HG02571 (cell line): ENCODE measurements around the gene TBC1D10A.

Source experiments
- ATAC-seq: cut with Tn5 transposase; IDR thresholded peaks from one replicate; pipeline ENCODE4 v1.9.1; 2021; ENCODE audit warnings: mild to moderate bottlenecking, moderate library complexity; ENCODE audit not compliant: unreplicated experiment

Gene TBC1D10A

DNA sequence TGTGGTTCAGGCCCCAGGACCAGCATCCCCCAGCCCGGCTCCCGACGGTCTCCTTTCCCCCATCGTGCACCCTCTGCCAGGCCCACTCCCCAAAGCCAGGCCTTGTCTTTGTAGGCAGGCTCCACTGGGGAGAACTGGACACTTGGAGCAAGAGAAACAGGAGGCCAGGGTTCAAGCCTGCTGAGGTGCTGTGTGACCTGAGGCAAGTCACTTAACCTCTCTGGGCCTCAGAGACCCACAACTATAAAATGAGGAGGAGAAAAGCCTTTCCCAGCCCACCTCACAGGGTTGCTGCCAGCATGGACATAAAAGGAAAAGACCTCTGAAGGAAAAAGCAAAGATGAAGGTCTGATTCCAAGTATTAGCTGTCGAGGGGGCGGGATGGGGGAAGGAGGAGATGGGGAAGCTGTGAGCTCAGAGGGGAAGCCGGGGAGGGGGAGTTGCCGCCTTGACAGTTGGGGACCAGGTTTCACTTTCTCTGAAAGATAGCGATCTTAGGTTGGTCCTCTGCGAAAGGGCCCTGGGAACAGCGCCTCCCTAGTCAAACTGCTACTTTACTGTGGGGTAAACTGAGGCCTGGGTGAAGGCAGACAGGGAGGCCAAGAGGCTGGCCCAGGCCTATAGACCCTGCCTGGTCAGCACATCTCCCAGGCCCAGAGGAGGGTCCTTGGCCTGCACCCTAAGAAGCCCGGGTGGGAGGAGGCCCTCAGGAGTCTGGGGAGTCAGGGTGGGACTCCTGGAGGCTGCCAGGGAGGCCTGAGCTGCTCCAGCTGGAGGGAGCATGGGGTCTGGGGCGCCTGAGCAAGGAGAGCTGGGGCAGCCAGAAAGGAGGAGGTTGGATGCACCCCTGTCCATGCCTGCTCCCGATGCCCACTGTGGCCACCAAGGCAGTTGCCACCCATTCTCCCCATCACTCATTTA is 59.1 kb downstream of the TBC1D10A start:
- no peak for ATAC-seq

DNA sequence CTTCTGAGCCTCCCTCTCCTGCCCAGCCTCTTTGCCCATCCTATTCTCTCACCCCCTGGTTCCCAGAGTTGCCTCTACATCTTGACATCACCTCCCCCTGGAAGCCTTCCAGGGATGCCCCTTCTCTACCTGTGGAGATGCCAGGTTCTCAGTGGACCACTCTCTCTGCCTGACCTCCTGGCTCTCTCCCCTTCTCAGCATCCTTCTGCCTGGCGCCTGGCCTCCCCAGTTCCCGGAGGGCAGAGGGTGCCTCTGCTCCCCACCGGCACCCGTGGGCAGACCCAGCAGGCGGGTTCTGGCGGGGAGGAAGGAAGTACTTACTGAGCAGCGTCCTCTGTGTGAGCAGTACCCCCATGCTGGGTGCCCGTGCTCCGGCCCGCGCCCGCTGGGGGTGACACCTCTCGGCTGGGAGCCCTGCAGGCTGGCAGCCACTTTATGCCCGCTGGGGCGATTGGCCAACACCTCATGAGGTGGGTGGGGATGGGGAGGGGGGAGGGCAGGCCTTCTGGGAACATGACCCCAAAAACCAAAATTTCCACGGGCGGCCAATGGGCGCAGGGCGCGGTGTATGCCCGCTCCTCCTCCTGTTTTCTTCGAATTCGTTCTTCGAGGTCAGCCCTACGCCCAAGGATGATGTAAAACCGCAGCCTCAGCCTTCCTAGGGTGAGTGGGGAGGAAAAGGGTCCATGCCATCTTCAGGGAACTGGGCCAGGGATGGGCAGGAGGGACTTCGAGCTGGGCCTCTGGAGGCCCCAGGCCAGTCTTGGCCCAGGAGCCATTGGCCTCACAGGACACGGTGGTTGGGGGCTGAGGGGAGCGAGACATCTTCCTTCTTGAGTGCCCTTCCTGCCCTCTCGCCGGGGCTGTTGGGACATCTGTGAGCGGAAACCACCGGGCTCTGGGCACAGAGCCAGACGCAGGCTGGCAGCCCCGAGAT is 60.0 kb downstream of the TBC1D10A start, which contains the start of gene OSM:
Gene OSM (minus strand): TSS at position 407 of the 937 bp plus-strand sequence. CDS start 52 bp downstream, at position 355.
- no peak for ATAC-seq

DNA sequence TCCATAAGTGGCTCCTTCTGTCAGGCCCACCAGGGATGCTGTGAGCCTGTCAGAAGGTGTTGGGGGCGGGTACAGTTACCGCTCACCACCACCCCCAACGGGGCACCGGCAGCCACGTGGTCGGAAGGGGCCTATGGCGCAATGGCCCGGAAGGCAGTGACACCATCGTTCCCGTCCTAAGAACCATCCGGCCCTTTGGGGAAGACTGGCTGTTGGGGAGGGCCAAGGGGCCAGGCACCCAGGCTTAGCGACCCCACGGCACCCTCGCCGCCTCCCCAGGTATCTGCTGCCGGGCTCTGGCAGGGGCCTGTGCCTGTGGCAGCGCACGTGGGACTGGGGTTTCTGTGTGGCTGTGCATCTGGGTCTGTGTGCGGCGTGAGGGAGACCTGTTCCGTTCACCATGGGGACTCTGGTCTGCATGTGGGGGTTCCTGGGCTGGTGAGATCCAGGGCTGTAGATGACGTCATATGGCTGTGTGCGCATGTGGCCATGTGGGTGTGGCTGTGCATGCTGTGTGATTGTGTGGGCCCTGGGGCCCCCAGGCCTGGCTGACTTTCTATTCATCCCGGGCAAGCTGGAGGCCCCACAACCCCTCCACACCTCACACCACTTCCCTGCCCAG is 60.8 kb downstream of the TBC1D10A start:
- ATAC-seq = peak; percentile 52

DNA sequence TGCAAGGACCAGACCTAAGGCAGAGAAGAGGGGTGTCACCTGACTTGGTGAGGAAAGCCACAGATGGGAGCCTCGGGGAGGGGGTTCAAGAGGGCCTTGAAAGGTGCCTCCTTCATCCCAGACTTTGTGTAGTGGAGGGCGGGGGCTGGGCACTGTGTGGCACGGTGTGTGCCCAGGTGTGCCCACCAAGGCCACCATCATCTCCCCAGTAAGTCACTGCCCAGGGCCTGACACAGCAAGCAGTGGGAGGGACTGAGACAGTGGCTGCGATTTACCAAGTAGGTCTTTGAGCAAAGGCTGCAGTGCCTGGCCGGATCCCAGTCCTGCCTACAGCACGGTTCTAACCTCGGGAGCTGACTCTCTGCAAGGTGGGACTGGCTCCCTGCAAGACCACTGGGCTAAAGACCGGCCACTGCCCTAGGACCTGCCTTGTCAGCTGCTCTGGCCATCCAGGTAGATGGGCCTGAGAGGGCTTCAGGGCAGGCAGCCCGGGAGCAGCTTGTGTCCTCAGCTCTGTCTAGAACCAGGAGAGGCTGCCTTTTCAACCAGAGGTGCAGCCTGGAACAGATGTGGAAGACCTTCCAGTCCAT is 61.5 kb downstream of the TBC1D10A start:
- ATAC-seq = no peak

DNA sequence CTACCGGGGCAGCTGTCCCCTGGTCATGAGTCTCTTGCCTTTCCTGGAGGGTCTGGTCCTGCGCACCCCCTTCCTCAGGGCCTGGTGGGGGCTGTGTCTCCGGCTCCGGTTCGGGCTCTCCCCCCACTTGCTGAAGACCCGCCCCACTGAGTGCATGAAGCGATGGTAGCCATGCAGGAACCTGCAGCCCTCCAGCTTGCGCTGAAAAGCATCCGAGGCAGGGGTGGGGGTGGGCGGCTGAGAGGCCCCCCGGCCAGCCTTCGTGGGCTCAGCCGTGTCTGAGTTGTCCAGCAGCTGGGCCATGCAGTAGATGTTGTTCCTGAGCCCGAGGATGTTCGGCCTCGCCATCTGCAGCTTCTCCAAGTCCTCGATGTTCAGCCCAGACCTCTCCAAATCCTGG is 62.9 kb downstream of the TBC1D10A start:
- ATAC-seq = no peak

DNA sequence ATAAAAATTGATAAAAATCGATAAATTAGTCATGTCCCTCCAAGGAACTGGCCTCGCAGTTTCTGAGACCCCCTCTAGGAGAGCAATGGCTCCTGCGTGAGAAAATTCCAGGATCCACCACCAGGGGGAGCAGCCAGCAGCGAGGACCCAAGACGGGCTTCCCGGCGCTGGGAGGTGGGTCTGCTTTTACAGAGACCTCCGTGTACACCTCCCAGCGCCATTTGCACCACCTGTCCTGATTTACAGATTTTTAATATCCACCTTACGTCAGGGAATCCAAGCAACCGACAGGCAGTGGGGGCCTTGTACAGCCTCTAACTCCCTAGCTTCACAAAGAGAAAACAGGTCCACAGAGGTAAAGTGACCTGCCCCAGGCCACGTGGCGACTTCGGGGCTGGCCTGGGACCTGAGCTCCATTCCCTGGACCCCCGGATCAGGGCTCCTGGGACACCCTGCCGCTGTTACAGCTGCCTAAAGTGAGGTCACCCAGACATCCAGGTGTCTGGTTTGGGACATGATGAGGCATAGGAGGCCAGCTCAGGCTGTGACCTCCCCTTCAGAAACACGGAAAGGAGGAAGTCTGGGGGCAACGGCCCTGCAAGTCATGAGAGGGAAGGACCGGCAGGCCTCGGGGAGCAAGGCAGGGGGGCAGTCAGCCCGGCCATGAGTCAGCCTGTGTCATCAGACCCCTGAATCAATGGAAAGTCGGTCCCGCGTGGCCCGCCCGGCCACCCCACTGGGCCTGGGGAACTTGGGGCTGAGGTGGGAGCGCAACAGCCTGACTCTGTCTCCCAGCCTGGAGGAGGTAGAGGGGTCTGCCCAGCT is 63.6 kb downstream of the TBC1D10A start:
- ATAC-seq = no peak

DNA sequence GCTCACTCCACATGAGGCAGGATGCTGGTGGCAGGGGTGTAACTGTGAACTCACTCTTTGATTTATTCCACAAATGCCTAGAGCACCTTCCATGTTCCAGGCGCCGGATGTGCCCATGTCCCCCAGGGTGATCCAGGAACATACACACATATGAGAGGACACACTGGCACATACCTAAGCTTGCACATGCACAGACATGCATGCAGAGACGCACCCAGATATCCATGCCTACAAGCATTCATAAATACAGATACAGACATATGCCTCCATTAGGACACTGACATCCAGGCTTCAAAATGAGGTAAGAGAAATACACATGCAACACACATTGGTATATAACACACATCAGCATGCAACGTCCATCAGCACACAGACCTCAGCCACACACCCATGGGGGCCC is 64.6 kb downstream of the TBC1D10A start:
- ATAC-seq = no peak

DNA sequence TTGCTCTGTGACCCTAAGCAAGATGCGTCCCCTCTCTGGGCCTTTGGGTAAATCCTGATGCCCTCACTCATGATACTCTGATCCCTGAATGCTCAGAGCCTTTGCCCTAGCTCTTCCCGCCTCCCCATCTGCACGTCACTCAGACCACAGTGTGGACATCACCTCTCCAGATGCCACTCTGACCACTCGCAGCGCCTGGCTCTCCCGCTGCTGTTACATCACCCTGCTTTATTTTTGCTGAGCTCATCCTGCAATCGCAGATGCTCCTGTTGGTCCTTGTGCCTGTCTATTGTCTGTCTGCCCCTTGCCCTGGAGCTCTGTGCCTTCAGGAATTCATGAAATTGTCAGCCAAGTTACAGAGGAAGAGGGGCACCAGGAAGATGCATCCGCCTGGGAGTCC is 65.6 kb downstream of the TBC1D10A start:
- no peak for ATAC-seq

DNA sequence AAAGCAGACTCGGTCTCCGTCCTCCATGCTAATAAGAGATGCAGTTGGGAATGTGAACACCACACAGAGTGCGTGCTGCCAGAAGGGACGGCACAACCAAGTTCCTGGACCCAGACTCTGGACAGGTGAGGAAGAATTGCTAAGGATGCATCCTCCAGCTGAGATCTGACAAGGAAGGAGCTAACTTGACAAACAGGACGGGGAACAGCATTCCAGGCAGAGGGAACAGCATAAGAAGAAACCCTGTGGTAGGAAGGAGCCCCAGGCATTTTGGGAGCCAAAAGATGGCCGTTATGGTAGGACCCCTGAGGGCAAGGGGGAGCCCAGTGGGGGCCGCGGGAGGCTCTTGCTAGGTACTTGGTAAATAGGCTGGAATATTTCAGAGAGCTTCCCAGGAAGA is 66.1 kb downstream of the TBC1D10A start:
- ATAC-seq = no peak

DNA sequence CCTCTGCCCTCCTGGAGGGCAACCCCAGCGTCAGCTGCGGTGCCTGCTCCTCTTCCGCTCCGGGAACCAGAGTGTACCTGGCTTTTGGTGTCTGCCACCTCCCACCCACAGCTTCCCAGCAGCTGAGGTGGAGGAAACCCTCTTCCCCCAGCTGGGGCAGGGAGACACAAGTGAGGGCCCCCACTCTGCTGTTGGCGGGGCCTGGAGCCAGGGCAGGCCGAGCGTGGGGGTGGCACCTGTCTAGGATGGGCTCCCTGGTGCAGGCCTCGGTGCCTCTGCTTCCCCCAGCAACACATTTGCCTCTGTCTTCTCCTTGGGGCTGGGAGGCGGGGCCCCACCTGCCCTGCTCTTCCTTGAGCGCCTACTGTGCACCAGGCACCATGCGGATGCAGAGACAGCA is 66.5 kb downstream of the TBC1D10A start:
- no peak for ATAC-seq

DNA sequence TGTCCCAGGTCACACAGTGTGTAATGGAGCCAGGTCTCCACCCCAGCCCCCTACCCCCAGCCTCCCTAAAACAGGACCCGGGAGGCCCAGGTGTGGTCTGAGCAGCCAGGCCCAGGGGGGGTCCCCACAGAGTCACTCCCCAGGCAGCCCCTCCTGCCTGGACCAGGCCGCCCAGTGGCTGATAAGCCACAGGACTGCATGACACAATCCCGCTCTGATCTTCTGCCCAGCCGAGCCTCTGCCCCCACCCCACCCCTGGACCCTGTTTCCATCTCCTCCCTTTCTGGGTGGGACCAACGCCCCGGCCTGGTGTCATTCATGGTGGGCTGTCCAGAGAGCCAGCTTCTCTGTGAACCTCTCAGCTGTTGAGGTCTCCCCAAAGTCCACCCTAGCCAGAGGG is 72.4 kb downstream of the TBC1D10A start:
- ATAC-seq = no peak

DNA sequence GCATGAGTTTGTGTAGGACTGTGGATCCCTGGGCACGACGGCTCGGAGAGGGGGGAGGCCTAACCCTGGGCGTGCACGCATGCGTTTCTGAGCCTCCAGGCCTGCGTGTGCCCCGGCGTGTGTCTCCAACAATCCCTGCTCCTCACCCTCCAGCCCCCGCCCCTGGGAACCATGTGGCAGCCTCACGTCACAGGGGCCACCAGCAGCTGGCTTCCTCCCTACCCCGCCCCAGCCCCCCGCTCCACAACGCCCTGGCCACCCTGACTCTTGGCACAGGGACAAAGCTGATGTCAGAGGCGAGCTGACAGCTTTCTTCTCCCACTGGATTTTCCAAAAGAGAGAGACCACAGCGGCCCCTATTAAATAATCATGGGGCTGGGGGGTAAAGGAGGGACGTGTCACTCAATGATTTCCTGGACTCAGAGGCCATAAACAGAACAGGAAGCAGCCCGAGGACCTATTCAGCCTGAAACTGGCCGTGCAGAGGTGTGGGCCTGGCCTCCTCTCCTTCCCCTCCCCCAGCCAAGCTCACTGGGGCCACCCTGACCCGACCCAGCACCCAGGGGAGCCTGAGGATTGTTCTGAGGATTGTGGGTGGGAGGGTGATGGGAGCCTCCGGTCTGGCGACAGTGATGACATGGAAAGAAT is 73.4 kb downstream of the TBC1D10A start:
- ATAC-seq = no peak

DNA sequence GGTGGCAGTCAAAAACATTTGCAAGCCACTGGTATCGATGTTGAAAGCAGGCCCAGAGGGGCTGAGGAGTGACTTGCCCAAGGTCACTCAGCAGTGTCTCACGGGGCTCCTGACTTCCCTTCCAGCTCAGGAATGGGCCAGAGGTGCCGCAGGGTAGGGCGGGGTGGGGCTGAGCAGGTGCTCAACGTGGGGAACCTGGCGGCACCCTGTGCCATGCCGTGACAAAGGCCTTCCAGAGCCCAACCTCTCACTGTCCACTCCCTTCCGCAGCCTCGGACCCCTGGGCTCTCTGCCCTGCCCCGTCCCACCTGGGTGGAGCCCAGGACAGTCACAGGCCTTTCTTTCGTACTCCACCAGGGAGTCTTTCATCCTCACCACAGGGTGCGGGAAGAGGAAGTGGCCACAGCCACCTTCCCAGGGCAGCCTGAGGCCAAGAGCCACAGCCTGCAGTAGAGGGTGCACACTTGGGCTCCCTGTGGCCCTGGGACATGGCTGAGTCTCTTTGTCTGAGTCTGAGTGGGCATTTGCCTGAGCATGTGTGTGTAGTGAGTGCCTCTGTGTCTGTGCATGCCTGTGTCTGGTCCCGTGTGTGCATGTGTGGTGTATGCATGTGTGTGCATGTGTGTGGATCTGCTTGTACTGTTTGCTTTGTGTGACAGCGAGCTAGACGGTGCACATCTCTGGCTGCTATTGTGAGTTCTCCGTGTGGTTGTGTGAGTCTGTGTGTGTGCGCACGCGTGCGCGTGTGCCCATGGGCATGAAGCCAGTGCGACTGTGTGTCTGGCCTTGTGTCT is 74.1 kb downstream of the TBC1D10A start:
- ATAC-seq = no peak

DNA sequence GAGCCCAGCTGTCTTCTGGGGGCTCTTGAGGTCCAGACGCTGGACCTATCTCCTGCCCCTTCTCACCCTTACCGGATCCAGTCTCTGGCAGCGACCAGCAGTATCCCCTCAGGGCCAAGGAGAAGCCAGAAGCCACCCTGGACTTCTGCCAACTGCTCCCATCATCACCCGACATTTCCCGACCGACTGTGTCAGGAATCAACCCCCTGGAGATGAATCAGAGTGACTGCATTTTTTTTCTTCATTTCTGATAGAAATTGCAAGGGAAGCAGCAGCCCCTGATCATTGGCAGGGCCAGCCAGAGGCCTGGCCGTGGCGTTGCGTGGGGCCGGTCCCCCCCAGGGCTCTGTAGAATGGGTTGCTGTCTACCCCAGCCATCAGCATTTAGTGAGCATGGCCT is 75.0 kb downstream of the TBC1D10A start:
- no peak for ATAC-seq

DNA sequence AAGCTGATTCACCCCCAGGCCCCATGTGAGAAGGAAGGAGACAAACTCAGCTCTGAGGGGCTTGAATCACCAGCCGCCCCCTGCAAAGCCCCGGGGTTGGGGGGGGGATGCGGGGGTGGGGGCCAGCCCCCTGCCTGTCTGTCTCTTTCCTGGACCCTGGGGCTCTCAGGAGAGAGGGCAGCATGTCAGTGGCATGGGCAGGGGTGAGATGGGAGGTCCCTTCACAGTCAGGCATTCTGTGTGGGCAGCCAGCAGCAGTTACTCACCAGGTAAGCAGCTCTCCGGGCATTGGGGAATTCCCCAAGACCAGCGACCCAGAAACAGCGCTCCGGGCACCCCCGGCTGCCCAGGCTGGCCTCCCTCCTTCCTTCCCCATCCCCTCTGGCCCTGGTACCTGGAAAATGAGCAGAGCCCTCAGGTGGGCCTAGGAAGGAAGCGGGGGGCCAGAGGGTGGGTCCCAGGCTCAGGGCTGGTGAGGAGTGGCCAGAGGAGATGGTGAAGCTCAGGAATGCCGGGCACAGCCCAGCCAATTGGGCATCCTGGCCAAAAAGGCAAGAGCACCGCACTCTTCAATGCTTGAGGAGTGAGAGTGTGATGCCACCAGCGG is 76.0 kb downstream of the TBC1D10A start:
- ATAC-seq = no peak

DNA sequence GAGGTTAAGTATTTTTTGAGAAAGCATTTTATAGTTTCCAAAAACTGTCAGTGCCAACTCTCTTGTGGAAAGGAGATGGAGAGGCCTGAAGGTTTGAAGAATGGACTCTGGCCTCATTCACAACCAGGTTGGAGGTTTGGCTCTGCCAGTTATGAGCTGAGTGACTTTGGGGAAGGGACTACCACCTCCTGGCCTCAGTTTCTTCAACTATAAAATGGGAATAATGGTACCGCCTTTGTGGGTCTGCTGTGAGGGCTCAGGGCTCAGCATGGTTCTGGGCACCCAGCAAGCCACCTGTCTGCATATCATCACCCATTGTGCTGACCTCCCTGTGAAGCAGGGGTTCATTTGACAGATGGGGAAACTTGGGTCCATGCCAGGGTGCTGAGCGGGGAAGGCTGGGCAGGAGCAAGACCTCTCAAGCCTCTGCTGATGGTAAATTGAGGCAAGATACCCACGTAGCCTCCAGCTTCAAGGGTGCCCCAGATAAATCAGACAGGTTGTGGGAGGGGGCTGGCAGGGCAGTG is 76.6 kb downstream of the TBC1D10A start:
- no peak for ATAC-seq

DNA sequence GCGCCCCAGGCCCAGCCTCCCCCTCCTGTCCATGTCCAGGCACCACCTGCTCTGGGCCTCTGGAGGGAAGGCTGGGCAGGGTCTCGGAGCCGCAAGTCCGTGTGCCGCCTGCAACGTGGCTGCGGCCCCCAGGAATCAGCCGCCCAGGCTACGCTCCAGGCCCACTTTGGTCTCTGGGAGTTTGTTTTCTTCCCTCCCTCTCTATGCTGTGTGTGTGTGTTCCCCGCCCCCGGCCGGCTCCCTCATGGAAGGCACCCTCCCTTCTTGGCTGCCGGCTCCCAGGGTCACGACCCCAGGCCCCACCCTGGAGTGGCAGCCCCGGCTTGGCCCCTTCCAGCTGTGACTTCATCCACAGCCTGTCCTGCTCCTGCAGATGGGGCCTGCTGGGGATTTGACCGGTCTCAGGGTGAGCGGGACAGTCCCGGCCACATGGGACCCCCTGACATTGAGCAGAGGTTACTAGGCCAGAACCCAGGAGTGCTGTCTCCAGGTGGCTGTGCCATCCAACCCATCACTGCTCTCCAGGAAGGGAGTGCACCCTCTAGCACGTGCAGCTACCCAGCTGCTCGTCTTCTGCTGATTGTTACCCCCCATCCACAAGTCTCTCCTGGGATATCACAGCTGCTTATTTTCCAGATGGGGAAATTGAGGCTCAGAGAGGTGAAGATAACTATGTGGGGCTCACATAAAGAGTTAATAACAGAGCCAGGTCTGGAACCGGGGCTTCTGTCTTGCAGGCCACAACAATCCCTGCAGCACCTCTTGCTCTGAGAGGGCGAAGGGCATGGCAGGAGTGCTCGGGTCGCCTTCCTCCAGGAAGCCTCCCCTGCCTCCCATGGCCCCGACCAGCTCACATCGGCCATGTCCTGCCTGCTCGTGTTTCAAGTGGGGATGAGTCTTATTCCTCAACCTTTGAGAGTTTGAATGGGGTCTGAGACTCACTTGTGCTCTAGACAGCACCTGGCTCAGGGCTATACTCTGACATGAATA is 77.4 kb downstream of the TBC1D10A start:
- no peak for ATAC-seq
